Effector memory CD4-positive, alpha-beta T cell (primary cell): Measurements from ENCODE around the gene CACNA2D3.

Source experiments
- DNase-seq, 3 donors: peaks; one replicate each; pipeline ENCODE4 v3.0.0-alpha.2; 2020
- H3K27ac ChIP-seq: 2 replicates; pipeline ENCODE4 v1.7.0; 2013; ENCODE audit warnings: mild to moderate bottlenecking, low read length, moderate library complexity; ENCODE audit not compliant: insufficient read depth, poor library complexity, severe bottlenecking
- H3K27me3 ChIP-seq: replicated peaks from 2 replicates; pipeline ENCODE4 v1.7.0; 2013; ENCODE audit warnings: mild to moderate bottlenecking, low read length; ENCODE audit not compliant: insufficient read depth, control insufficient read depth, poor library complexity, severe bottlenecking
- H3K36me3 ChIP-seq: 2 replicates; pipeline ENCODE4 v1.7.0; 2013; ENCODE audit warnings: mild to moderate bottlenecking, low read length, moderate library complexity; ENCODE audit not compliant: control insufficient read depth, insufficient read depth
- H3K4me1 ChIP-seq: 2 replicates; pipeline ENCODE4 v1.7.0; 2013; ENCODE audit warnings: low read length, mild to moderate bottlenecking; ENCODE audit not compliant: control insufficient read depth, insufficient read depth, poor library complexity, severe bottlenecking
- H3K4me3 ChIP-seq: 2 replicates; pipeline ENCODE4 v1.7.0; 2013; ENCODE audit warnings: low read length, low read depth, mild to moderate bottlenecking; ENCODE audit not compliant: insufficient read depth, poor library complexity, severe bottlenecking
- H3K9me3 ChIP-seq: 2 replicates; pipeline ENCODE4 v1.7.0; 2013; ENCODE audit warnings: mild to moderate bottlenecking, low read length, moderate library complexity; ENCODE audit not compliant: control insufficient read depth

Gene CACNA2D3

DNA sequence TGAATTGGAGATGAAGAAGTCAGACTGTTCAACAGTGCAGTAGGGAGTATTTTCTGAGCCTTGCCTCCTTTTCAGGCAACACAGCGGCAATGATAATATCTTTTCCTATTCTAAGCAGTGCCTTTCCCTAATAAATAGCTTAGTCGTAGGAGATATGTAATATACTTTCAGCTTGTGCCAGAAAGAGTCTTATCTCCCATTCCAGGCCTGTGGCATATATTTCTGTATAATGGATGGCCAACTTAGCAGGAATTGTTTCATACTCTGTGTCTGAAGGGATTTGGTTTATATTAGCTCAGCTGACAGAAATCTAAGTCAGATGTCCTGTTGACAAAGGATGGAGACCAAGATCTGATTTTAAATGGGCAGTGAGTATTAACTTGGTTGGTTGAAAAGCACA, 397.1 kb downstream of the CACNA2D3 start:
- DNase-seq = no peak
- no peak overlapping the region for H3K4me3 ChIP-seq
- no peak overlapping the region for H3K27ac ChIP-seq
- H3K4me1 ChIP-seq = no peaks in the 10 kb centered on the region
- no peaks in the 10 kb centered on the region for H3K36me3 ChIP-seq
- H3K27me3 ChIP-seq = no peaks in the 10 kb centered on the region
- H3K9me3 ChIP-seq = no peaks in the 10 kb centered on the region

DNA sequence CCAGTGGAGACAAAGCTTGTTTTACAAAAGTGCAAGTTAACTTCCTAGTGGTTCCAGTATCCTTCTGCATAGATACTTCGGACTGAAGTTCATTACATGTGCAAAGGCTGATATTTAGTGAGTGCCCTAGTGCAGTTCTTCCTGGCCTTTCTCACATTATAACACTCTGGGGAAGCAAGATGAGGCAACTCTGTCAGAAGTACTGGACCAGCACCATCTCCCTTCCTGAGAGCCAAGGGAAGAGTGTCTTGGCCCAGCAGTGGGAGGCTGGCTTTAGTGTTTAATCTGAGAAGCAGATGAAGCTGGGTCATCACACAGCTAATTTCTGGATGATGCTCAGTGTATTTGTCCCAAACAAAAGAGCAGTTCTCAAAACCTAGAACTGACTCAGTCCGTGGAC, 397.7 kb downstream of the CACNA2D3 start:
- no peaks in the 10 kb centered on the region for H3K27me3 ChIP-seq
- no peak overlapping the region for H3K4me3 ChIP-seq
- no peaks in the 10 kb centered on the region for H3K36me3 ChIP-seq
- no peak overlapping the region for H3K27ac ChIP-seq
- H3K4me1 ChIP-seq = no peaks in the 10 kb centered on the region
- DNase-seq = no peak
- no peaks in the 10 kb centered on the region for H3K9me3 ChIP-seq

DNA sequence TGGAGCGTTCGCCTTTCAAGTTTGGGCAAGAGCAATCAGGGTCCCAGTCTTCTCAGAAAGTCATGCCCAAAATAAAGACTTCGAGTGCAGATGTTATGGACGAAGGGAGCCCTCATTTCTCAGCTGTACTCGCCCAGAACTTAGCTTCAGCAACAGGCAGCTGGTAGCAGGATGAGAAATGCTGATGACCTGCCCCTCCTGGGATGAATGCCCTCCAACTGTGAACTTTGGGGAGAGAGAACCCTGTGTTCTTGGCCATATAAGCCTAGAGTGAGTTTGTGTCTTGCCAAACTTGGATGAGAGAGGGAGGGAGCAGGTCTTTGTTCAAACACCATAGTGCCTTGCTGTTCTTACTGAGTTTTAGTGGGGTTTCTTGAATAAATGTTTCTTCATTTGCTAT, 405.2 kb downstream of the CACNA2D3 start:
- Histone ChIP-seq H3K27ac (no peak overlapping the region), H3K4me3 (no peak overlapping the region), H3K27me3 (no peaks in the 10 kb centered on the region), H3K4me1 (no peaks in the 10 kb centered on the region), H3K36me3 (no peaks in the 10 kb centered on the region), H3K9me3 (peaks cover 6% of the 10 kb centered on the region)
- no peak for DNase-seq

DNA sequence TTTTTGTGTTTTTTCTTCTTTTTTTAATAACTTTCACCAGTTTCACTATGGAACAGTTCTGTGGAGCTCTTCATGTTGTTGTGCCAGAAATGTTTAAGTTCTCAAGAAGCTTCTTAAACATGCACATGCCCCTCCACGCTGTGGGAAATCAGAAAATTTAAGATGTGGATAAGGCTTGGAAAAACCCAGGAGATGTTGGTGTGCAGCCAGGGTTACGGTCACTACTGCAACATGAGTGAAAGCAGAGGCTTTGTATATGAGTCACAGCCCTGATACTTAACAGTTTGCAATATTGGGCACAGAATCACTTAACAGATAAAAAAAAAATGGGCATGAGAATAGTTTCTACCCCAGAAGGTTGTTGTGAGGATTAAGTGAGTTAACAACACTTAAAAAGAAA, 405.6 kb downstream of the CACNA2D3 start:
- H3K9me3 ChIP-seq = peaks cover 6% of the 10 kb centered on the region
- H3K4me1 ChIP-seq = no peaks in the 10 kb centered on the region
- no peak overlapping the region for H3K27ac ChIP-seq
- no peak overlapping the region for H3K4me3 ChIP-seq
- no peaks in the 10 kb centered on the region for H3K27me3 ChIP-seq
- no peaks in the 10 kb centered on the region for H3K36me3 ChIP-seq
- DNase-seq = no peak

DNA sequence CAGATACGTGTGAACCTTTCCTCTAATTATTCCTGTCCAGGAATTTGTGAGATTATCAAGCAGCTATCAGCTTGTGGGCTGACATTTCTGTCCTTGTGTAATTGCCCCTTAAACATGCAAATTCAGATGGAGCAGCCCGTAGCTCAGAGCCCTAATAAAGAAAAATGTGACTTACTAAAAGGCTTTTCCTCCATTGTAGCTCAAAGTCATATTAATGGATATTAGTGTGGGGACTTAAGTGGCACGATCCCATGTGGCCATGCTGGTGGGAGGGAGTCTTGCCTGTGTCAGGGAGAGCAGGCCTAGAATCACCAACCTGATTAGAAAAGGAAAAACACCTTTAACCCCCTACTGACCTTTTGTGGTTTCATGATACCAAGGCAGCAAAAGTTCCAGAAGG, 406.3 kb downstream of the CACNA2D3 start:
- H3K27ac ChIP-seq = no peak overlapping the region
- H3K27me3 ChIP-seq = no peaks in the 10 kb centered on the region
- no peak for DNase-seq
- H3K4me1 ChIP-seq = no peaks in the 10 kb centered on the region
- H3K36me3 ChIP-seq = no peaks in the 10 kb centered on the region
- H3K4me3 ChIP-seq = no peak overlapping the region
- H3K9me3 ChIP-seq = peaks cover 6% of the 10 kb centered on the region

DNA sequence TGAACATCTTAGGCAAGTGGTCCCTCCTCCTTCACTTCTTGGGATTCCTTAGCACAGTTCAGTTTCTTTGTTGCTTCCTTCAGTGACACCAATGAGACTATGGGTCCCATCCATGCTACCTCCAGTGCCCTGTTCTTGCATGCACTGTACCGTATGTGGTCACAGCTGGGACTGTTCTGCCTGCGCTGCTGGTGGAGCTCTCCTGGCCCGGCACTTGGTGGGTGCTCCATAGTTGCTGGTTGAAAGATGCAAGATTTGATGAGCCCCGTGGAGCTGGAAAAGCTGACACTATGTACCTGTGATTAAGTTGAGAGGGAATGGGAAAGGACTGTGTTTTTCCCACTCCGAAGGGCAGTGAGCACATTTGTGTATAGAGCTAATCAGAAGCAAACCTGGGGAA, 407.7 kb downstream of the CACNA2D3 start:
- Histone ChIP-seq H3K9me3 (peaks cover 6% of the 10 kb centered on the region), H3K27ac (no peak overlapping the region), H3K4me3 (no peak overlapping the region), H3K36me3 (no peaks in the 10 kb centered on the region), H3K27me3 (no peaks in the 10 kb centered on the region), H3K4me1 (no peaks in the 10 kb centered on the region)
- DNase-seq = no peak

DNA sequence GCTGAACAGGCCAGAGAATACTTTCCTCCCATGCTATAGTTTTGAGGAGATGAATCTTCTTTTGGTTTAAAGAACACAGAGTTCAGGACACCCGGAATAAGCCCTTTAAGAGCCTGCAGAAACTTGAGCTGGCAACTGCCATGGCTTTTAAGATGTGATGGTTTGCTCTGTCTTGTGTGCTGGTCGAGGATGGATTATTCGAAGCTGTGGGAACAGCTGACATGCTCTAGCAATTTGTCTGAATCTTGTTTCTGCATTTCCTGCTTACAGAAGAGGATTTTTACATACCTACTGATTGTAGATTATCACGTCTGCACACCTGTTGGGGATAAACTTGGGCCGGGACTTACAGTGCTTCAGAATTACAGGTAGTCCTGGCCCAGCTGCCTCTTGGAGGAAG, 408.6 kb downstream of the CACNA2D3 start:
- peaks cover 6% of the 10 kb centered on the region for H3K9me3 ChIP-seq
- no peak for DNase-seq
- H3K36me3 ChIP-seq = no peaks in the 10 kb centered on the region
- no peak overlapping the region for H3K27ac ChIP-seq
- no peaks in the 10 kb centered on the region for H3K4me1 ChIP-seq
- no peaks in the 10 kb centered on the region for H3K27me3 ChIP-seq
- no peak overlapping the region for H3K4me3 ChIP-seq

DNA sequence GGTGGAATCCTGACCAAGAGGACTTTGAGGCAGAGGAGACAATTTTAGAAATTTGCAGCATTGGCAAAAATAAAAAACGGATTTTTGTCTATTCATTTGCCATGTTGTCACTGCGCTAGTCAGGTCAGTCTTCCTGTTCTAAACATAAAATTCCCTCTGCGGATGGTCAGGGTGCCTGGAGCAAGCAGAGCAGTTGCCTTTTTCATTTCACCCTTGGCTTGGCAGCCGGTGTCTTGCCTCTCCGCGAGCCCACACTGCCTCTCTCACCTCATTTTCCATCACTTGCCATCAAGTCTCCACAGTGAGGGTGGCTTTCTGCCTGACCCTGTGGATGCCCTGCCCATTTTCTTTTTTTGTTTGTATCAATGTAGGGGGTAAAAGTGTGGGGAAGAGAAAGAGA, 409.4 kb downstream of the CACNA2D3 start:
- Histone ChIP-seq H3K27ac (no peak overlapping the region), H3K27me3 (no peaks in the 10 kb centered on the region), H3K36me3 (no peaks in the 10 kb centered on the region), H3K9me3 (peaks cover 6% of the 10 kb centered on the region), H3K4me3 (no peak overlapping the region), H3K4me1 (no peaks in the 10 kb centered on the region)
- no peak for DNase-seq

DNA sequence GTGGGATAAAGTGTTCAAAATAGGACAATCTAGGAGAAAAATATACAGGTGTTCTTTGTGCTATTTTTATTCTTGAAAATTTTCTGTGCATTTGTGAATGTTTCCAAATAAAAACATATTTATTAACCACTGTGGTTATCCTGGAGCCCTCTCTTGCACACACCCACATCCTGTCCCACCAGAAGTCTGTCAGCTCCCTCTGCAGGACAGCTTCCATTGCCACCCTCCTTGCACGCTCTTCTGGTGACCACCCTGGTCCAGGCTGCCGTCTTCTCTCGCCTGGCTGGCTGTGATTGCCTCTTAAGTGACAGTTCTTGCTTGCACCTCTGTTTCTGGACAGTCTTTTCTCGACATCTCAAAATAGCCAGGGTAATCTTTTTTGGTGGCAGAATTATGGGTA, 411.5 kb downstream of the CACNA2D3 start:
- no peaks in the 10 kb centered on the region for H3K36me3 ChIP-seq
- H3K27me3 ChIP-seq = no peaks in the 10 kb centered on the region
- H3K9me3 ChIP-seq = no peaks in the 10 kb centered on the region
- DNase-seq = no peak
- no peak overlapping the region for H3K27ac ChIP-seq
- H3K4me3 ChIP-seq = no peak overlapping the region
- H3K4me1 ChIP-seq = no peaks in the 10 kb centered on the region

DNA sequence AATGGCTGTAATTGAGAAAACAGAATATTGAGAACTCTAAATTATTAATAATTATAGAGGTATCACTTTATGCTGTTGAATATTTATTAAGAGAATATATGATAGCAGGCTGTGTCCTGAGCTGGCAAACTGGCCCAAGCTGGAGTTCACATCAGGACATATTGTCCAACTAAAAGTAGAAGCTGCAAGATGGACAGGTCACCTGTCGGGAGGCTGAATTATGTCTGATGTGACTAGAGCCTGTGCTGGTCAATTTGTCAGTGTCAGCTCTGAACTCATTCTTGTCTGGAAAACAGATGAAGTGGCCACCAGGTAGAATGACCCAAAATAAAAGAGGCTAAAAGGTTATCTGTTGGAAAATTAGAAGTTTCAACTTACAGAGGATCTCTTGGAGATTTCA, 413.3 kb downstream of the CACNA2D3 start:
- no peaks in the 10 kb centered on the region for H3K4me1 ChIP-seq
- H3K4me3 ChIP-seq = no peak overlapping the region
- no peaks in the 10 kb centered on the region for H3K9me3 ChIP-seq

DNA sequence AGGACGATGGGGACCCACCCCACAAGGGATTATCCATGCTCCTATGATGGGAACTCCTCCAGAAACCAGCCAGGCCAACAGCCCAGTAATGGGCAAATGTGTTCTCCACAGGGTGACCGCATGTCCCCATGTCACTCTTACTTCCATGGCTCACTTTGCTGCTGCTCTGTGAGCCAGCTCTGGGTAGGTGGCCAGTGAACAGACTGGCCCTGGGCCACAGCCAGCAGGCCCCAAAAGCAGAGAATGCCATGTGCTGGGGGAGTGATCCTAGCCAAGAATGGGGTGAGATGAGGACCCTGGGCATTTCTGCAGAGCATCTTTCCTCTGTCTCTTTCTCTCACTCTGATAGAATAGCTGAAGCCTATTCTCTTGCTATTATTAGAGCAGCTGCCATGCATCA, 414.1 kb downstream of the CACNA2D3 start:
- no peaks in the 10 kb centered on the region for H3K27me3 ChIP-seq
- no peaks in the 10 kb centered on the region for H3K36me3 ChIP-seq
- H3K4me3 ChIP-seq = no peak overlapping the region
- no peak for DNase-seq
- H3K9me3 ChIP-seq = no peaks in the 10 kb centered on the region
- H3K27ac ChIP-seq = no peak overlapping the region
- H3K4me1 ChIP-seq = no peaks in the 10 kb centered on the region

More for the DNA sequence above, 413.3 kb downstream of the CACNA2D3 start:
- Histone ChIP-seq H3K36me3 (no peaks in the 10 kb centered on the region), H3K27me3 (no peaks in the 10 kb centered on the region), H3K27ac (no peak overlapping the region)
- DNase-seq = no peak
